DOHH2 (cell line): ENCODE data around the gene TDRD9.
"Not testable (repeated sequence)": the region's sequence is repeated elsewhere in the genome, so short reads cannot be mapped to it uniquely, and the experiment has no call there.

Experiments
- CTCF ChIP-seq: fragments of 200-600 bp; sonication (generic); IDR thresholded peaks from one replicate; pipeline ENCODE4 v1.5.1; 2014; ENCODE audit warnings: antibody characterized with exemption, mild to moderate bottlenecking, low read depth, low read length; ENCODE audit not compliant: poor library complexity, severe bottlenecking
- EZH2phosphoT487 ChIP-seq: fragments of 200-600 bp; sonication (generic); IDR thresholded peaks from 2 replicates; pipeline ENCODE4 v1.6.1; 2017; ENCODE audit warnings: borderline replicate concordance, mild to moderate bottlenecking, antibody characterized with exemption, low read length, moderate library complexity, mixed read lengths

- not testable (repeated sequence) for TF ChIP-seq CTCF, EZH2phosphoT487
Observed at GRCh38 chr14:103889002-103889312, 39.3 kb upstream of the TDRD9 start.
